Measurements from ENCODE around the gene C4orf50. TPM values are rescaled to one million over a fixed set of nuclear protein-coding genes. Genes with fewer than 3 reads are reported as not detected.

C4orf50 gene
- total and polyA plus RNA-seq, 12 donors = 0.08 to 1.4 (median 0.56) TPM; not detected in 4

DNA sequence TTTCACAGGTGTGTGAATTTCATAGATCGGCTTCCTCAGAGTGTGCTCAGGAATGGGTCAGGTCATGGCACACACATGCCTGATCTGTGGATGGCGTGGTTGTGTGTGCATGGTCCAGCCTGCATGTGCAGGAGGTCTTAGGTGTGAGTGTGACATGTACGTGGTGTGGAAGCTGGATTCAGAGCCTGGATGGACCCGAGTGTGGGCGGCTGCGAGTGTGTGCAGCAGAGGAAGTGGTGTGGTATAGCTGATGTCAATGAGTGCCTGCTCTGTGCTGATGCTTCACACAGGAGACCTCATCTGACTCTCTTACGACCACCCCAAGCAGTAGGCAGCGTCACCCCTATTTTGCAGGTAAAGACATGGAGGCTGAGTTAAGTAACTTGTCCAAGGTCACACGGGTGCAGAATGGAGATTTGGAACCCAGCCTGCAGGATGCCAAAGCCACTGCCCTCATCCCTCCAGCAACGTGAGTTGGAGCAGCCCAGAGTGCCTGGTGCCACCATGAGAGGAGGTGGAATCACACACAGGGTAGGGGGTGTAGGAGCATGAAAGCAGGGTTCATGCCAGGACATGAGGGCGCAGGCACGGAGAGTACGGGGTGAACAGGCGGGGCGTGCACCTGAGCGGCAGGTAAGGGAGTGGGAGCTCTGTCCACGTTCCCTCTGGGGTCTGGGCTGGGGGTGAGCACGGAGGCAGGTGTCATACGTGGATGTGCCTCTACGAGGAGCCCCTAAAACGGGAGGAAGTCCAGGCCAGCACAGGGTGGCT lies 24.2 kb upstream of the C4orf50 start:
- Histone ChIP-seq H3K36me3 (replicated peaks in 1 of 2) (no peaks in the 10 kb centered on the region), H3K4me1 (replicated peaks in 1 of 2) (no peaks in the 10 kb centered on the region), H3K27me3 (no peaks in the 10 kb centered on the region), H3K9me3 (replicated peaks in 1 of 3) (no peaks in the 10 kb centered on the region), H3K27ac (no peak overlapping the region), H3K4me3 (no peak overlapping the region)
- 73 to 83% (median 80%) methylated on average over 20 to 21 of the region's 21 CpGs for WGBS, 4 donors
- TF ChIP-seq, protein P1, sequence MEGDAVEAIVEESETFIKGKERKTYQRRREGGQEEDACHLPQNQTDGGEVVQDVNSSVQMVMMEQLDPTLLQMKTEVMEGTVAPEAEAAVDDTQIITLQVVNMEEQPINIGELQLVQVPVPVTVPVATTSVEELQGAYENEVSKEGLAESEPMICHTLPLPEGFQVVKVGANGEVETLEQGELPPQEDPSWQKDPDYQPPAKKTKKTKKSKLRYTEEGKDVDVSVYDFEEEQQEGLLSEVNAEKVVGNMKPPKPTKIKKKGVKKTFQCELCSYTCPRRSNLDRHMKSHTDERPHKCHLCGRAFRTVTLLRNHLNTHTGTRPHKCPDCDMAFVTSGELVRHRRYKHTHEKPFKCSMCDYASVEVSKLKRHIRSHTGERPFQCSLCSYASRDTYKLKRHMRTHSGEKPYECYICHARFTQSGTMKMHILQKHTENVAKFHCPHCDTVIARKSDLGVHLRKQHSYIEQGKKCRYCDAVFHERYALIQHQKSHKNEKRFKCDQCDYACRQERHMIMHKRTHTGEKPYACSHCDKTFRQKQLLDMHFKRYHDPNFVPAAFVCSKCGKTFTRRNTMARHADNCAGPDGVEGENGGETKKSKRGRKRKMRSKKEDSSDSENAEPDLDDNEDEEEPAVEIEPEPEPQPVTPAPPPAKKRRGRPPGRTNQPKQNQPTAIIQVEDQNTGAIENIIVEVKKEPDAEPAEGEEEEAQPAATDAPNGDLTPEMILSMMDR (IDR thresholded peaks at IDR 0.05) = no peak
- intact Hi-C loops (cut with DNase I) = no loop called here
- no peak for DNase-seq

- Histone ChIP-seq H3K27ac (no peak overlapping the region), H3K4me1 (replicated peaks in 1 of 2) (no peaks in the 10 kb centered on the region), H3K36me3 (replicated peaks in 1 of 2) (no peaks in the 10 kb centered on the region), H3K27me3 (no peaks in the 10 kb centered on the region), H3K9me3 (replicated peaks in 1 of 3) (no peaks in the 10 kb centered on the region), H3K4me3 (no peak overlapping the region)
- no peak for DNase-seq
- TF ChIP-seq, protein P1 (IDR thresholded peaks at IDR 0.05) = no peak
- no peak for TF ChIP-seq POLR2A (IDR thresholded peaks at IDR 0.05)
- WGBS, 4 donors = 74 to 89% (median 81%) methylated on average over 5 of the region's 5 CpGs
- intact Hi-C loops (cut with DNase I) = no loop called here
These were observed 23.6 kb upstream of the C4orf50 start for GRCh38 chr4:6041800-6042199.

- Histone ChIP-seq H3K4me1 (replicated peaks in 1 of 2) (no peaks in the 10 kb centered on the region), H3K27ac (no peak overlapping the region), H3K36me3 (replicated peaks in 1 of 2) (no peaks in the 10 kb centered on the region), H3K4me3 (no peak overlapping the region), H3K27me3 (no peaks in the 10 kb centered on the region), H3K9me3 (replicated peaks in 1 of 3) (no peaks in the 10 kb centered on the region)
- intact Hi-C loops (cut with DNase I) = no loop called here
- DNase-seq = no peak
- 77 to 93% (median 82%) methylated on average over 3 to 8 of the region's 8 CpGs for WGBS, 4 donors
- no peak for TF ChIP-seq POLR2A (IDR thresholded peaks at IDR 0.05)
- TF ChIP-seq, protein P1 (IDR thresholded peaks at IDR 0.05) = no peak
These were observed 20.5 kb upstream of the C4orf50 start for GRCh38 chr4:6038711-6039110.

- Histone ChIP-seq H3K27ac (no peak overlapping the region), H3K36me3 (replicated peaks in 1 of 2) (no peaks in the 10 kb centered on the region), H3K4me3 (no peak overlapping the region), H3K9me3 (replicated peaks in 1 of 3) (no peaks in the 10 kb centered on the region), H3K4me1 (replicated peaks in 1 of 2) (no peaks in the 10 kb centered on the region), H3K27me3 (no peaks in the 10 kb centered on the region)
- 90 to 96% (median 95%) methylated on average over 9 to 16 of the region's 16 CpGs for WGBS, 4 donors
- intact Hi-C loops (cut with DNase I) = no loop called here
- DNase-seq = no peak
- no peak for TF ChIP-seq POLR2A (IDR thresholded peaks at IDR 0.05)
- TF ChIP-seq, protein P1 (IDR thresholded peaks at IDR 0.05) = no peak
These were observed 17.6 kb upstream of the C4orf50 start for GRCh38 chr4:6035786-6036185.
